Fibroblast of skin of right biceps (primary cell): ENCODE measurements around the gene CDO1.

Experiments used
- DNase-seq: peaks from one replicate; pipeline ENCODE4 v3.0.0-alpha.2; 2013

CDO1 gene

GRCh38 chr5:115816226-115817081 is at the start of gene CDO1:
Gene CDO1 (minus strand): TSS chr5:115816659. CDS start chr5:115816397, 262 bp downstream.
- peak; percentile 73 for DNase-seq

- peak; percentile 32 for DNase-seq
Observed at GRCh38 chr5:115859378-115859777, 42.9 kb upstream of the CDO1 start.

GRCh38 chr5:115858396-115858795 is 41.9 kb upstream of the CDO1 start:
- DNase-seq = no peak

GRCh38 chr5:115857626-115858349 is 41.3 kb upstream of the CDO1 start:
- DNase-seq = peak; percentile 60

GRCh38 chr5:115857057-115857479 is 40.6 kb upstream of the CDO1 start:
- DNase-seq = no peak

- no peak for DNase-seq
Observed at GRCh38 chr5:115855959-115856358, 39.5 kb upstream of the CDO1 start.

- DNase-seq = no peak
Observed at GRCh38 chr5:115854139-115854538, 37.7 kb upstream of the CDO1 start.

- no peak for DNase-seq
Observed at GRCh38 chr5:115850744-115851416, 34.4 kb upstream of the CDO1 start.

- DNase-seq = no peak
Observed at GRCh38 chr5:115849258-115849798, 32.9 kb upstream of the CDO1 start.

- no peak for DNase-seq
Observed at GRCh38 chr5:115847290-115847689, 30.8 kb upstream of the CDO1 start.

- DNase-seq = no peak
Observed at GRCh38 chr5:115844321-115844817, 27.9 kb upstream of the CDO1 start.

- no peak for DNase-seq
Observed at GRCh38 chr5:115843444-115844130, 27.1 kb upstream of the CDO1 start.

GRCh38 chr5:115842952-115843351 is 26.5 kb upstream of the CDO1 start:
- no peak for DNase-seq

- no peak for DNase-seq
Observed at GRCh38 chr5:115842089-115842935, 25.9 kb upstream of the CDO1 start.

GRCh38 chr5:115841382-115842088 is 25.1 kb upstream of the CDO1 start, which contains the start of the genes AP3S1 and ATG12:
Gene AP3S1 (plus strand): TSS chr5:115841935. CDS start chr5:115842038, 103 bp downstream.
Gene ATG12 (minus strand): TSS chr5:115841565. CDS start chr5:115841552, 13 bp downstream.
- peak; percentile 93 for DNase-seq

GRCh38 chr5:115840873-115841272 is 24.4 kb upstream of the CDO1 start:
- DNase-seq = no peak

- DNase-seq = peak; percentile 57
Observed at GRCh38 chr5:115838885-115839518, 22.5 kb upstream of the CDO1 start.

- no peak for DNase-seq
Observed at GRCh38 chr5:115835481-115835880, 19.0 kb upstream of the CDO1 start.

- DNase-seq = peak; percentile 40
Observed at GRCh38 chr5:115831163-115831768, 14.8 kb upstream of the CDO1 start.
